Suprapubic skin (tissue), 4 donors: ENCODE data around the gene NRP2. TPM values are rescaled to one million over a fixed set of nuclear protein-coding genes. Genes with fewer than 3 reads are reported as not detected.

Experiments used
- DNase-seq, 2 donors: peaks; one replicate each; pipeline ENCODE4 v3.0.0-alpha.2; 2019; ENCODE audit warnings: low spot score in 2 of 2
- H3K27ac ChIP-seq: fragments of 200-600 bp; sonication (generic); one replicate; pipeline ENCODE4 v1.5.1; 2019
- H3K27me3 ChIP-seq: fragments of 200-600 bp; sonication (generic); one replicate; pipeline ENCODE4 v1.5.1; 2019
- H3K36me3 ChIP-seq: fragments of 200-600 bp; sonication (generic); one replicate; pipeline ENCODE4 v1.5.1; 2019
- H3K4me1 ChIP-seq: fragments of 200-600 bp; sonication (generic); one replicate; pipeline ENCODE4 v1.5.1; 2019
- H3K4me3 ChIP-seq: fragments of 200-600 bp; sonication (generic); one replicate; pipeline ENCODE4 v1.5.1; 2019; ENCODE audit warnings: mild to moderate bottlenecking
- H3K9me3 ChIP-seq: fragments of 200-600 bp; sonication (generic); one replicate; pipeline ENCODE4 v1.5.1; 2019
- CTCF ChIP-seq, 2 donors: fragments of 200-600 bp in 1 of 2; fragments of 450-650 bp in 1 of 2; sonication (generic) in 1 of 2; IDR thresholded peaks; one replicate each; pipeline ENCODE4 v1.5.1; 2016 to 2019; ENCODE audit warnings: antibody characterized with exemption in 2 of 2, mild to moderate bottlenecking in 1 of 2, moderate library complexity in 1 of 2
- EP300 ChIP-seq: sonication (generic); formaldehyde crosslinking; IDR thresholded peaks from one replicate; pipeline ENCODE4 v1.6.1; 2017; ENCODE audit warnings: antibody characterized with exemption
- POLR2A ChIP-seq, 2 donors: fragments of 450-650 bp; IDR thresholded peaks; one replicate each; pipeline ENCODE4 v1.6.1; 2017; ENCODE audit warnings: antibody characterized with exemption in 2 of 2, mild to moderate bottlenecking in 2 of 2, moderate library complexity in 2 of 2
- POLR2AphosphoS5 ChIP-seq, 3 donors: sonication (generic); formaldehyde crosslinking; IDR thresholded peaks; one replicate each; pipeline ENCODE4 v1.6.1; 2017; ENCODE audit warnings: antibody characterized with exemption in 3 of 3
- WGBS: methylation state at CpG from one replicate; pipeline ENCODE4 v1.1.5; 2018; 5-methylcytosine and 5-hydroxymethylcytosine counted together
- total RNA-seq, 4 donors: library from RNA; depleted of rRNA; stranded (reverse); fragments of >200 nt; gene quantifications; one replicate each; pipeline ENCODE4 v1.1.0, GENCODE V29; 2016

NRP2 gene
- total RNA-seq, 4 donors from 2014 or later: 3.4 to 8.9 (median 6.6) TPM

GRCh38 chr2:205670292-205670691, 12.0 kb upstream of the NRP2 start:
- TF ChIP-seq EP300 (no peak), POLR2A (IDR thresholded peaks at IDR 0.05) (no peak), CTCF (IDR thresholded peaks at IDR 0.05) (no peak), POLR2AphosphoS5 (IDR thresholded peaks at IDR 0.05) (no peak)
- no peaks in the 10 kb centered on the region for H3K36me3 ChIP-seq
- no peaks in the 10 kb centered on the region for H3K27me3 ChIP-seq
- H3K9me3 ChIP-seq: no peaks in the 10 kb centered on the region
- no peak overlapping the region for H3K4me3 ChIP-seq
- DNase-seq: no peak
- WGBS: 64% methylated on average over 2 of the region's 2 CpGs
- no peak overlapping the region for H3K27ac ChIP-seq
- peaks cover 6% of the 10 kb centered on the region for H3K4me1 ChIP-seq

GRCh38 chr2:205673312-205673711, 9.0 kb upstream of the NRP2 start:
- 82% methylated on average over 1 of the region's 1 CpG for WGBS
- no peak overlapping the region for H3K27ac ChIP-seq
- H3K4me3 ChIP-seq: no peak overlapping the region

GRCh38 chr2:205675861-205676516, 6.3 kb upstream of the NRP2 start:
- H3K9me3 ChIP-seq: no peaks in the 10 kb centered on the region
- no peaks in the 10 kb centered on the region for H3K36me3 ChIP-seq
- no peak for DNase-seq
- peaks cover 5% of the 10 kb centered on the region for H3K4me1 ChIP-seq
- no peak overlapping the region for H3K27ac ChIP-seq
- WGBS: 40% methylated on average over 7 of the region's 7 CpGs
- H3K27me3 ChIP-seq: no peaks in the 10 kb centered on the region
- TF ChIP-seq POLR2AphosphoS5 (IDR thresholded peaks at IDR 0.05): no peak
- TF ChIP-seq CTCF (IDR thresholded peaks at IDR 0.05): peak; percentile 66 to 78
- no peak overlapping the region for H3K4me3 ChIP-seq

More at GRCh38 chr2:205673312-205673711, 9.0 kb upstream of the NRP2 start:
- Histone ChIP-seq H3K9me3 (no peaks in the 10 kb centered on the region), H3K27me3 (no peaks in the 10 kb centered on the region), H3K4me1 (peaks cover 6% of the 10 kb centered on the region), H3K36me3 (no peaks in the 10 kb centered on the region)
- TF ChIP-seq POLR2A (IDR thresholded peaks at IDR 0.05) (no peak), EP300 (no peak), POLR2AphosphoS5 (IDR thresholded peaks at IDR 0.05) (no peak), CTCF (IDR thresholded peaks at IDR 0.05) (no peak)
- no peak for DNase-seq

- Histone ChIP-seq H3K27ac (no peak overlapping the region), H3K4me1 (peaks cover 24% of the 10 kb centered on the region), H3K36me3 (no peaks in the 10 kb centered on the region), H3K27me3 (no peaks in the 10 kb centered on the region), H3K4me3 (no peak overlapping the region), H3K9me3 (no peaks in the 10 kb centered on the region)
- no peak for DNase-seq
- TF ChIP-seq POLR2A (IDR thresholded peaks at IDR 0.05) (no peak), CTCF (IDR thresholded peaks at IDR 0.05) (no peak), POLR2AphosphoS5 (IDR thresholded peaks at IDR 0.05) (no peak), EP300 (no peak)
- WGBS: 68% methylated on average over 9 of the region's 9 CpGs
These were observed 3.7 kb upstream of the NRP2 start for GRCh38 chr2:205678541-205679142.

GRCh38 chr2:205679410-205680009, 2.8 kb upstream of the NRP2 start:
- Histone ChIP-seq H3K4me3 (no peak overlapping the region), H3K4me1 (peaks cover 28% of the 10 kb centered on the region), H3K9me3 (no peaks in the 10 kb centered on the region), H3K36me3 (no peaks in the 10 kb centered on the region), H3K27me3 (peaks cover 6% of the 10 kb centered on the region), H3K27ac (no peak overlapping the region)
- DNase-seq: no peak
- WGBS: 66% methylated on average over 5 of the region's 5 CpGs
- TF ChIP-seq CTCF (IDR thresholded peaks at IDR 0.05): no peak
